WTC11 (cell line): ENCODE data around the gene CTNND1.

Experiments used
- ARID4B ChIP-seq: sonication (generic); formaldehyde crosslinking; IDR thresholded peaks from 2 replicates; pipeline ENCODE4 v1.8.0; 2023; ENCODE audit warnings: missing genetic modification reagents, mild to moderate bottlenecking, borderline replicate concordance
- CTCF ChIP-seq: fragments of 200-600 bp; IDR thresholded peaks from 2 replicates; pipeline ENCODE4 v1.8.0; 2022; ENCODE audit warnings: antibody characterized with exemption
- NFE2L1 ChIP-seq: sonication (generic); formaldehyde crosslinking; IDR thresholded peaks from 2 replicates; pipeline ENCODE4 v1.8.1; 2023; ENCODE audit warnings: missing genetic modification reagents
- USF2 ChIP-seq: sonication (generic); formaldehyde crosslinking; IDR thresholded peaks from 2 replicates; pipeline ENCODE4 v1.8.1; 2023; ENCODE audit warnings: mild to moderate bottlenecking, missing genetic modification reagents, moderate library complexity

GRCh38 chr11:57793351-57794115, 31.9 kb downstream of the CTNND1 start:
- TF ChIP-seq CTCF (no peak), USF2 (CRISPR knock-in tag) (no peak), ARID4B (CRISPR knock-in tag) (no peak), NFE2L1 (no peak)
